HL-60 (cell line): ENCODE measurements around the gene ENG.

Experiments used
- DNase-seq, 2 experiments: peaks; one replicate each; pipeline ENCODE4 v3.0.0-alpha.2; 2010 to 2020; ENCODE audit warnings: low read depth in 1 of 2, low spot score in 1 of 2
- H3K27ac ChIP-seq: fragments of 250-450 bp; sonication (Bioruptor Pico); replicated peaks from 2 replicates; pipeline ENCODE4 v1.5.1; 2020; ENCODE audit warnings: mild to moderate bottlenecking, moderate library complexity
- H3K27me3 ChIP-seq: fragments of 250-450 bp; sonication (Bioruptor Pico); 2 replicates; pipeline ENCODE4 v1.5.1; 2021; ENCODE audit warnings: mild to moderate bottlenecking, moderate library complexity; ENCODE audit not compliant: insufficient read depth, poor library complexity, severe bottlenecking
- H3K4me3 ChIP-seq: replicated peaks from 2 replicates; pipeline ENCODE4 v1.5.1; 2011; ENCODE audit warnings: mild to moderate bottlenecking, control low read depth, low read length; ENCODE audit not compliant: insufficient read depth
- CTCF ChIP-seq: IDR thresholded peaks from one replicate; pipeline ENCODE4 v1.5.1; 2011; ENCODE audit warnings: low read length, control low read depth, inconsistent platforms; ENCODE audit not compliant: insufficient read depth
- GABPA ChIP-seq: IDR thresholded peaks from 2 replicates; pipeline ENCODE4 v1.6.1; 2012; ENCODE audit warnings: low read depth
- POLR2AphosphoS5 ChIP-seq: IDR thresholded peaks from 2 replicates; pipeline ENCODE4 v1.6.1; 2012; ENCODE audit warnings: low read depth
- REST ChIP-seq: IDR thresholded peaks from 2 replicates; pipeline ENCODE4 v1.6.1; 2012; ENCODE audit warnings: low read depth; ENCODE audit not compliant: insufficient replicate concordance
- SPI1 ChIP-seq: IDR thresholded peaks from 2 replicates; pipeline ENCODE4 v1.6.1; 2012; ENCODE audit warnings: low read depth, mild to moderate bottlenecking, borderline replicate concordance

Gene ENG

GRCh38 chr9:127880143-127880542 lies 25.7 kb upstream of the ENG start:
- no peak overlapping the region for H3K4me3 ChIP-seq
- H3K27me3 ChIP-seq = no peaks in the 10 kb centered on the region
- no peak overlapping the region for H3K27ac ChIP-seq
- no peak for TF ChIP-seq GABPA
- no peak for TF ChIP-seq SPI1
- TF ChIP-seq CTCF = no peak
- TF ChIP-seq POLR2AphosphoS5 = no peak
- TF ChIP-seq REST = no peak
- DNase-seq = no peak

- no peaks in the 10 kb centered on the region for H3K27me3 ChIP-seq
- no peak overlapping the region for H3K4me3 ChIP-seq
- DNase-seq = no peak
- TF ChIP-seq POLR2AphosphoS5 (no peak), SPI1 (no peak), REST (no peak), GABPA (no peak), CTCF (no peak)
- no peak overlapping the region for H3K27ac ChIP-seq
These were observed 24.4 kb upstream of the ENG start for GRCh38 chr9:127878652-127879390.

- TF ChIP-seq CTCF (no peak), SPI1 (no peak), REST (no peak), GABPA (no peak), POLR2AphosphoS5 (no peak)
- Histone ChIP-seq H3K27ac (no peak overlapping the region), H3K27me3 (no peaks in the 10 kb centered on the region), H3K4me3 (no peak overlapping the region)
- DNase-seq = no peak
These were observed 23.7 kb upstream of the ENG start for GRCh38 chr9:127878001-127878651.
